Stimulated activated CD8-positive, alpha-beta memory T cell treated with anti-CD3 and anti-CD28 coated beads, Interleukin-7, amount 100 ng/mL, for 24 hours (primary cell): Measurements from ENCODE around the gene FANK1.
"Not testable (repeated sequence)": the region's sequence is repeated elsewhere in the genome, so short reads cannot be mapped to it uniquely, and the experiment has no call there.

ENCODE experiments used
- DNase-seq: peaks from one replicate; pipeline ENCODE4 v3.0.0-alpha.2; 2020; ENCODE audit warnings: low read depth

The FANK1 gene

DNA sequence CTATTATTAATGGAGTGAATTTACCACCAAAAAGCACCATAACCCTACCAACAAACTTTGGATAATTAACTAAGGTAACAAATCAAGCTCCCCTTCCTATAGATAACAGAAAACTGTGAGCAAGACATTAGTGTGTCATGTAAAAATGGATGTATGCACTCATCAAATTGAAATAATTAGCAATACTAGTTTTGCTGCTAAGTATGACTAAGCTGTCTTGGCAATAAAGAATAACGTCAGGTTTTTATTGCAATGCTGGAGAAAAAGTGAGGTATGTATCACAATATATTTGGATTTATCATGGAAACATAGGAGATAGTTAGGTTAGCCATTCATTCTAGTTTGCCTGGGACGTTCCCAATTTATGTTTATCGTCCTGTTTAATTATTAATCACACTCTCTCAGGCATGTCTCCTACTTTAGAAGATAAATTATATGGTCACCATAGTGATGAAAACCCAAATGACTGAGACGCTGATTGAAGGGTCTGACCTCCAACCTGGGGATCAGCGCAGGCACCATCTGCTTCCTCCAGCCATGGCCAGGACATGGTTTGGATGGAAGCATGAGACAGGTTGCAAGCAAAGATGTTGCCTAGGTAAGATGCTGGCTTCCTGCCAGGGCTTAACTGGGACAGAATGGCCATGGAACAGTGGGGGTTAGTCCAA, 125.6 kb downstream of the FANK1 start:
- no peak for DNase-seq

DNA sequence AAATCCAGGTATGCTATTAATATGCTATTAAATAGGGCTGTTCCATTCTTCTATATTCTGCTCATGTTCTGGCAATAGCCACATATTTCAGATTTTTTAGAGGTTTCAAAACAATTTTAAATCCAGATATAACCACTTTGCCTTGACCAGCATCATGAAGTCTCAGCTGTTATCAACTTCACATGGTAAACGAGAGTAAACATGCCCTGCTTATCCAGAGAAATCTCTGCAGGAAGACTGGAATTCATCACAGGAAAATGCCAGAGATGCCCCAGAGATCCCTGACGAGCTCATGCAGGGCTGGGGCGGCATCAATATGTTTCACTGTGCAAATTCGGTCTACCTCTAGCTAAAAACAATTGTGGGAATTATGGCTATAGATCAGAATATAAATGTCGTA, 126.5 kb downstream of the FANK1 start:
- DNase-seq: no peak

DNA sequence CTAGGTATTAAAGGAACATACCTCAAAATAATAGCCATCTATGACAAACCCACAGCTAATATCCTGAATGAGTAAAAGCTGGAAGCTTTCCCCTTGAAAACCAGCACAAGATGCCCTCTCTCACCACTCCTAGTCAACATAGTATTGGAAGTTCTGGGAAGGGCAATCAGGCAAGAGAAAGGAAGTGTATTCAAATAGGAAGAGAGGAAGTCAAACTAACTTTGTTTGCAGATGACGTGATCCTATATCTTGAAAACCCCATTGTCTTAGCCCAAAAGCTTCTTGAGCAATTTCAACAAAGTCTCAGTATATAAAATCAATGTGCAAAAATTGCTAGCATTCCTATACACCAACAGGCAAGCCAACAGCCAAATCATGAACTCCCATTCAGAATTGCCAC, 131.3 kb downstream of the FANK1 start:
- DNase-seq: no peak

DNA sequence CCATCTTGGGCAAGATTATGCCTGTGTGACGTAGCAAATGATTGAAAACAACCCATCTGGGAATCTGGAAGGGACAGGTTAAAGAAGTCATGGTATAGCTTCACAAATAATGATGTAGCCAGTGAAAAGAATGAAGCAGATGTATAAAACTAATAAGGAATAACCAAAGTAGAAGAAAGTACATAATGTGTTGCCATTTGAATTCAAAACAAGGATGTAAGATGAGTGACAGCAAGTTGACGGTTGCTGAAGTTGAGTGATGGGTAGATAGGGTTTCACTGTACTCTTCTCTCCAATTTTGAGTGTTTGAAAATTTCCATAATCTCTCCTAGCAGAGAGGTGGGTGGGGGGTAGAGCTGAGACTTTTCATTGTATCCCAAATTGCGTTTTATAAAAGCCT, 133.6 kb downstream of the FANK1 start:
- no peak for DNase-seq

DNA sequence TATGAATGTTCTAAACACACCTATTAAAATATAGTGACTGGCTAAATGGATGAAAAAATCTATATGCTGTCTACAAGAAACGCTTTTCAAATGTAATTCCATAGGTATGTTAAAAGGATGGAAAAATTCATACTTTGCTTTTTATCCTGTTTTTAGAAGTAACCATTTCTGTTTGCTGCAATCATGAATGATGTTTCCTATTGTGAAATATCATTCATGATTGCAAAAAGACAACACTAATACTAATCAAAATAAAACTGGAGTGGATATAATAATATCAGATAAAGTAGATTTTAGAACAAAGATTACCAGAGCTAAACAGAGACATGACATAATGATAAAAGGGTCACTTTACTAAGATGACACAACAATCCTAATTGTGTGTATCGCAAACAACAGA, 138.2 kb downstream of the FANK1 start:
- no peak for DNase-seq

DNA sequence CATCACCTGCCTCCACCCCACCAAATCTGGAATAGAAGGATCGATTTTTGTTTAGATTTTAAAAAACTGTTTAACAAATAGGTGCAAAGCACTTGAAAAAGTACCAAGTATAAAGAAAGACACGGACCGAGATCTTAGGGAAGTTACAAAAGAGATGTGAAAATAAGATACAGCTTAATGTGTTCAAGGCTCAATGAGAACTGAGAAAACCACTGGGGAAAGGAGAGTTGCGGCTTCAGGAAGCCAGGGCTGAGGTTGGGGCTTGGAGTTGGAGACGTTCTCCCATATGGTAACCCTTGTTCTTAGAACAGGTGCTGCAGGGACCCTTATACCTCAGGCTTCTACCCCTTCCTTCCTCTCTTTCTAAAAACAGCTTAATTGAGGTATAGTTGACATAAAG, 140.2 kb downstream of the FANK1 start:
- DNase-seq: no peak

DNA sequence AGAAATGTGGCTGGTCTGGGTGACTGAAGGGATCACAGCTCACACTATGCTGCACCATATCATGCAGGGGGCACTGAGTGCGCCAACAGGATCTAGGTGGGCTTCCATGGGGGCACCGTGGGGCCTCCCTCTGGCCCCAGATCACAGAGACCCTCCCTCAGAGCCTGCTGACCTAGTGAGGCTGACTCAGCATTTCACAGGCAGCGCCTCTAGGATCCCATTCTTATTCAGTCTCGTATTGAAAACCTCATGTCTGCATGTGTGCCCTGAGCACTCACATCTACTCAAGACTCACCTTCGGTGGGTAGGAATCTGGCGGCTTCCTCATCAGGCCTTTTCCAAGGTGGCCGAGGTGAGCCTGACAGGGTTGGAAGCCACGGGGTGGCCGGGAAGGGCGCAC, 141.6 kb downstream of the FANK1 start:
- DNase-seq: no peak

DNA sequence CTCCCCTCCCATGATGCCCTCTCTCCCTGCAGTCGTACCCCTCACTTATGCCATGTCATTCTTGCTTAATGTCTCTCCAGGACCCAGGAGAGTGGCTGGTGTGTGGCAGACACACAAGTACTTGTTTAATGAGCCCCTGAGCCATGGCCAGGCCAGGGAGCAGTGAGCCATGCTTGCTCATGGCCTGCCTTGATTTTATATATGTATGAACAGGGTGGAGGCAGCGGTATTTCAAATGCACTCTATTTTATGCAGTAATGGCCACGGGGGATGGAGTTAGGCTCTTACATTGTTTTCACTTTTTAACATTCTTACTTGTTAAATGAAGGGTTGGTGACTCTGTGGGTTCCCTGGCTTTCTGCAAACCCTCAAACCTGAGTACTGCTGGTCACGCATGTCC, 144.8 kb downstream of the FANK1 start:
- no peak for DNase-seq

DNA sequence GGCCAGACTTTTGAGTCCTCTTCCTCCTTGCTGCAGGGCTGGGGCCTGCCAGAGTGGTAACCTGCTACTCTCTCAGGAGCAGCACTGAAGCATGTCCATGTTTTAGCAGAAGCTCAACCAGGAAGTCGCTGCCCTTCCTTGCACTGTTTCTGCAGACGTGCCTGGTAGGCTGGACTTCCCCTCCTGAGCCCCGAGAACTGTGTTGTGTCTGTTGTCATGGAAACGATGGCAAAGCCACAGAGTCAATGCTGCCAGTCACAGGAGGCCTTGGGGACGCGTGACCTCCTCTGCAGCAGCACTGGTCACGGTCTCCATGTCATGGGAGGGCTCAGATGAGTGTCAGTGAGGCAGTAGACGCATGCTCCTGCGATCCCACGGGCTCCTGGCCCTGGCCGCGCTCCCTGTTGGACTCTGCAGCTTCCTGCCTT, 145.5 kb downstream of the FANK1 start:
- peak; percentile 37 for DNase-seq

DNA sequence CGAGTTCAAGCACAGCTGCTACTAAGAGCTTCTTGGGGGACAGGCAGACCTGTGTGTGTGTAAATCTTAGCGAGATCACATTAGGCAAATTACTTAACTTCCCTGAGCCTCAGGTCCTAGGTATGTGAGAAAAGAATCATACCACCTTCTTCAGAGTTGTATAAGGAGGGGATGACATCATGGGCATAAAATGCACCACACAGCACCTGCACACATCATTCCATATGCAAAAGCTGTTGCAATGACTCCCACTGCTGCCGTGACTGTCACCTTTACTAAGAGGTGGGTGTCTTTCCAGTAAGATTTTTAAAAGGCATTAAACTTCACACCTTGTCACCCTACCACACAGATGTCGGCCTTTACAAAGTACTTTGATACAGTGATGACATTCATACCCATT, 146.0 kb downstream of the FANK1 start:
- no peak for DNase-seq

DNA sequence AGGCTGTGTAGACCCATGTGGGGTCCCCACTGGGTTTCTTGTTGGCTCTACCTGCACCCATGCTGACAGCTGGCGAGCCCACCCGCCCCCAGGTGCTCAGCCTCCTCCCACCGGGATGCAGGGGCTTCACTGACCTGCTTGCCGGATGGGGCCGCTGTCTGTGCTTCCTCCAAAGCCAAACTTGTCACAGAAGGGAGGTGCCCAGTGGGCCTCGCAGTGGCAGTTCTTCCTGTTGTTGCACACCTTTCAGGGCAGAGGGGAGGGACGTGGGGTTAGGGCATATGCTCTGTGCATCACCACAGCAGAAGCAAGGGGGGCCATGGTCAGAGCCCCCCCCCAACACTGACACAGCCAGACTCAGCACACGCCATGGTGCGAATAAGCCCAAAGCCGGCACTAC, 146.5 kb downstream of the FANK1 start:
- DNase-seq: no peak

DNA sequence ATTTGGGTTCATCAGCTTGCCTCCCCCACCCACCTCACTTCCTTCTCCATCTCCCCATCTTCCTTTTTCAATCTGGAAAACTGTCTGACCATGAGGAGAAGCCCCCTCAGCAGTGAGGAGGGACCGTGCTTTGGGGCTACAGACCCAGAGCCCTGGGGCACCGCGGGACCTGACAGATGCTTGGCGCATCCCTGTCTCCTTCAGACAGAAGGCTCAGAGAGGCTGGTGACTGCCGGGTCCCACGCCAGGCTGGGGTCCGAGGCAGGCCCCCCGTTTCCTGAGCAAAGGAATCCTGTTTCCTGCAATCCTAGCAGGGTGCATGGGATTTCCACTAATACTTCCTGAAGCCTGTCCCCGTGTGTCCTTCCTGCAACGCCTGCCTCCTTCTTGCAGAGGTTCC, 147.0 kb downstream of the FANK1 start:
- DNase-seq: no peak

DNA sequence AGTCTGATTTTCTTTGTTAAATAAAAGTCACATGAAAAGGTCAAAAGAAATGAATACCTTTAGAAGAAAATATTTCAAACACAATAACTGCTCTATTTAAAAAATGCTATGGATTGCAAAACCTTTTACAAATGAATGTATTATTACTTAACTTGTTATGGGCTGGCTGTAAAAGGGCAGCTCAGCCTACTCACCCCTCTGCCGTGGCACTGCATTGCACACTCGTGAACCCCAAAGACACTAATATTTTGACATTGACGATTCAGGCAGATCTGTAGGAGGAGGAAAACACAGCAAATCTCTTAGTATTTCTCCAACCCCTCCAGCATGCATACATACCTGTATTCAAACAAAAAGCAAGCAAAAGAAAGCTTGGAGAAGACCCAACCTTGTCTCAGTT, 149.5 kb downstream of the FANK1 start:
- no peak for DNase-seq

DNA sequence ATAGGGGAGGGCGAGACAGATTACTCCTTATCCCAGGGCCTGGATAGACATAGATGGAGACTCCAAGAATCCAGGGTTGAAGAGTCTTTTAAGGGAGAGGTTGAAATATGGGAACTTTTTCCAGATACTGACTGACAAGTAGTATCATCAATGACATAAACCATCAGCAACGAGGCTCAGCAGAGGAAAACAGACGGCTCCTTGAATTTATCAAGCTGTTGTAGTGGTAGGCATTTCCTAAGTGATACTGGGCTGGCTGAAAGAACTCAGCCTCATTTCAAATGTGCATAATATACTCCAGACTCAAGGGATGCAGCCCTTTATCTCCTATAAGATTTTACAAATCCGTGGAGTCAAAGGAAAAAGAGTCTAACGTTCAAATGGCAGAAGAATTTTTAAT, 150.5 kb downstream of the FANK1 start:
- no peak for DNase-seq

DNA sequence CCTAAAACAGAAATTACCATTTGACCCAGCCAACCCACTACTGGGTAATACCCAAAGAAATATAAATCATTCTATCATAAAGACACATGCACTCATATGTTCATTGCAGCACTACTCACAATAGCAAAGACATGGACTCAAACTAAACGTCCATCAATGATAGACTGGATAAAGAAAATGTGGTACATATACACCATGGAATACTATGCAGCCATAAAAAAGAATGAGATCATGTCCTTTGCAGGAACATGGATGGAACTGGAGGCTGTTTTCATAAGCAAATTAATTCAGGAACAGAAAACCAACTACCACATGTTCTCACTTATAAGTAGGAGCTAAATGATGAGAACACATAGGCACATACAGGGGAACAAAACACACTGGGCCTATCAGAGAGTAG, 151.4 kb downstream of the FANK1 start:
- DNase-seq: not testable (repeated sequence)

DNA sequence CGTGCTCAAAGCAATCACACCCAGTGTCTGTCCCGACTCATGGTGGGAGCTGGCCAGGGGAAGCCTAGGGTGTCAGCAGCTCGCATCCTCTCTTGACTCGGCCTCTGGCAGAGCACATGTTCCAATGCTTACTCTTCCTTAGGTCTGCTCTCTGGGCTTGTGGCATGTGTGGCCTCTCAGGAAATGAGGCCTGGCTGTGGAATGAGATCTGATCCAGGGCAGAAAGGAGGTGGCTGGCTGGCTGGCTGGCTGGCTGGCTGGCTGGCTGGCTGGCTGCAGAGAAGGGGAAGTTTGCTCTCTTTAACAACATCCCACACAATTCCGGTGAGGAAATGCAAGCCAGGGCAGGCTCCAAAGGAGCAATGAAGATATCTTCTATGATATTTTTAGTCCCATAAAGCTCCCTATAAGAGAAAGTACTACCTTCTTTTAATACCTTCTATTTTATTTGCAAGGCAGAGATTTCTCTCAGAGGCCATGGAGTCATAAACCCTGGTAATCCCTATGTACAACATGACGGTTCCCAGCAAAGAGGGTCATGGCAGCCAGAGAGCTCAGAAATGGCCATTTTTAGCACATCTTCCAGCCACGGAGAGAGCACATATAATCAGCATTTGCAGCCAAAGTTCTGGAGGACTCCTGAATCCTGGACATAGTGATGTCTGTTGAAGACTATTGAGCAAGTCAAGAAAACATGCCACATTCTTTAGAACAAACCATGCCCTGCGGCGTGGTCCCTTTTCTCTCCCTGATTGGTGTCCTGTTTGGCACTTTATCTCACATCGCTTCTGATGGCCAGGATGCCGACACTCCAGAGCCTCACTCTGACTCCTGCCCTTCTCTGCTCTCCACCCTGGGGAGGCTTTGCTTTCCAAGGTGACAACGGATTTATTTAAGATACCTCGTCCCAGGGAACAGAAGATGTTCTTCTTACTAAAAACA, 153.7 kb downstream of the FANK1 start:
- DNase-seq: no peak

DNA sequence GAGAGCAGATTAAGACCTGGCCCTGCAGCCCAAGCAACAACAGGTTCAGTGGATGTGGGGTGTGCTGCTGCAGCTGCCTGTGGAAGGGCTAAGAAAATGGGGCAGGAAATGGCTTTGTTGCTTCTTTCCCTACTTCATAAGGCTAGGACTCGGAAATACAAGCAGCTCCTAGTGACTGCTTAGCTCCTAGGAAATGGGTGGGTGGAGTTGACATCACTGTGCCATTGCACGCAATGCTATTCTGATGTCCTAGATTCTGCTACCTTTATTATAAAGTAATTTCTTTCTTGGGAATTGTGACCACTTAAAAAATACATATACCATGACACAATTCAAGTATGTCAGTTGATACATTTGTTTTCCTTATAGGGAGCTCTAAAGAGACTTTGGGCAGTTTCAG, 155.8 kb downstream of the FANK1 start:
- no peak for DNase-seq

DNA sequence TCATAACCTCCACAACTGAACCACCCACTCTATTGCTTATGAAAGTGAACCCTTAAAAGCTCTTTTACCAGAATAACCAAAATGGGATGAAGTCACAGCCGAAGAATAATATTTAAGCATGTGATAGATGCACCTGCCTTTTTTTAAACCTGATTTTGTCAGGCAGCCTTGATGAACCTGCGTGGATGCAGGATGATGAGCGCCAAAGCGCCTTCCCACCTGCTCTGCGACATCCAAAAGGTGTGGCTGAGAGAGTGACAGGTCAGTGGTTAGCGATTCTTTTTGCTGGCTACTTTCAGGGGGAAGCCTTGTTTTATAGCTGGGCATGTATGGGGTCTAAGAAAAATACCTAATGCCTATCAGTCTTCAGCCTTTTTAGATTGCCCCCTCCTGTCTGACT, 157.8 kb downstream of the FANK1 start:
- no peak for DNase-seq

DNA sequence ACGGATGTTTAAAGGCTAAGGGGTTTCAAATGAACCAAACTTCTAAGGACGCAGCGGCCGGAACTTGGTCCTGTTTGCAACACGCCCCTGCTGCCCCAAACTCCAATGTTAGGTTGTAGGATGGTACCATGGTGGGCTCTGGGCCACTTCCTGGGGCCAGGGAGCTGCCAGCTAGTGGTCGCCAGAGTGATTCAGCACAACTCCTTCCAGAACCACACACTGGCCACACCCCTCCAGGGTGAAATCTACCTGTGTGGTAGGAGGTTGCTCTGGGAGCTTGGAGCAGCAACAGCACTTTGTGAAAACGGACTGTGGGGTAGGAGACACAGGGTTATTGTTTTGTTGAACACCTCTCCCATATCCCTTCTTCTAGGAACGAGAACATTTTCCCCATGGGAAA, 161.1 kb downstream of the FANK1 start:
- no peak for DNase-seq

DNA sequence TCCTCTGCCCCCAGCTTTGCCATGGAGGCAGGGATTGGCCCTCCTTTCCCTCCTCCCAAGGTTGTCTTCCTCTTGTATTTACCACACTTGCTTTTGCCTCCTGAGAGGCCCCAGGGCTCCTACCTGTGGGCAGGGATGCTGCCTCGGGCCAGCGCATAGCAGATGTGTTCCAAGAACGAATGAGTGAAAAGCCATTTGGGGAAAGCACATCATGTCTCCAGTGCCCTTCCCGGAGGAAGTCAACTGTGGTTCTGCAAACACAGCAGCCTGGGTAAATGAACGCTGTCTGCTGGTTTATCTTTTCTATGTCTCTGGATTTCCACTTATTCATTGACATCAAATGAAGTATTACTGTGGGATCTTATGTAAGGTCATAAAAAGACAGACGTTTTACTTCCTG, 161.7 kb downstream of the FANK1 start:
- no peak for DNase-seq

DNA sequence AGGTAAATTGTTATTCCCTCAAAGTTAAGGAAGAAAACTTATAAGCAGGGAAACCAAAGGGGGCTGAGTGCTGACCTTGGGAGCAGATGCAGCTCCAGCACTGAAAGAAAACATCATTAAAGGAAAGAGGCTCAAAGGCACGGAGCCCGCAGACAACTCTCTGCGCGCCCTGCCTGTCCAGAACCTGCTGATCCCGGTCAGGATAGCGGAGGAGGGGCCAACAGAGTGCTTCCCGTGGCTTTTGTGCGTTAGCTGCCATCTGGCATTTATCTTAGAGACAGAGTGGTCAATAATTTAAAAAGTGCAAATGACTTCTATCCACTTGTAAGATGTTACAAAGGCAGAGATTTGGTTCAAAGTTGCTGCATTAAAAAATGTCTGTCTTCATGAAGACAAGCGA, 162.1 kb downstream of the FANK1 start:
- DNase-seq: no peak
